Keratinocyte (primary cell): ENCODE data around the gene DENND1A. TPM values are rescaled to one million over a fixed set of nuclear protein-coding genes. Genes with fewer than 3 reads are reported as not detected.

Source experiments
- DNase-seq: peaks from one replicate; pipeline ENCODE4 v3.0.0-alpha.2; 2011; ENCODE audit warnings: low read depth, missing footprints, low spot score
- FAIRE-seq: peaks from 2 replicates; lab custom pipeline; 2011; peaks lifted over from hg19 to GRCh38; lab: Jason Lieb, UNC
- H2AFZ ChIP-seq: 2 replicates; pipeline ENCODE4 v1.6.0; 2012; ENCODE audit warnings: low read length, control low read depth, inconsistent platforms; ENCODE audit not compliant: control insufficient read depth
- H3K27ac ChIP-seq: 2 replicates; pipeline ENCODE4 v1.5.1; 2011; ENCODE audit warnings: low read length; ENCODE audit not compliant: control insufficient read depth, insufficient read depth
- H3K27me3 ChIP-seq: 3 replicates; pipeline ENCODE4 v1.6.0; 2011; ENCODE audit warnings: low read length; ENCODE audit not compliant: control insufficient read depth, insufficient read depth; ENCODE audit errors: extremely low read depth
- H3K36me3 ChIP-seq, 2 experiments: 2 replicates in 1 of 2; 3 replicates in 1 of 2; pipeline ENCODE4 v1.5.1; 2011; ENCODE audit warnings: low read length in 2 of 2, mild to moderate bottlenecking in 1 of 2; ENCODE audit not compliant: control insufficient read depth in 2 of 2, insufficient read depth in 2 of 2; ENCODE audit errors: extremely low read depth in 1 of 2
- H3K4me1 ChIP-seq: 3 replicates; pipeline ENCODE4 v1.5.1; 2011; ENCODE audit warnings: low read length; ENCODE audit not compliant: control insufficient read depth, insufficient read depth; ENCODE audit errors: extremely low read depth
- H3K4me2 ChIP-seq: 3 replicates; pipeline ENCODE4 v1.6.0; 2011; ENCODE audit warnings: low read depth, low read length; ENCODE audit not compliant: control insufficient read depth, insufficient read depth; ENCODE audit errors: extremely low read depth
- H3K4me3 ChIP-seq, 3 experiments: fragments of 200-600 bp in 1 of 3; sonication (generic) in 1 of 3; 2 replicates in 2 of 3; 3 replicates in 1 of 3; pipeline ENCODE4 v1.5.1; 2011 to 2016; ENCODE audit warnings: low read length in 3 of 3, mild to moderate bottlenecking in 3 of 3, control low read depth in 2 of 3, inconsistent platforms in 1 of 3, low read depth in 1 of 3, mixed read lengths in 1 of 3, mixed run types in 1 of 3, moderate library complexity in 1 of 3; ENCODE audit not compliant: control insufficient read depth in 2 of 3, insufficient read depth in 2 of 3; ENCODE audit errors: extremely low read depth in 1 of 3
- H3K79me2 ChIP-seq: 2 replicates; pipeline ENCODE4 v1.6.0; 2012; ENCODE audit warnings: low read length; ENCODE audit not compliant: control insufficient read depth, insufficient read depth
- H3K9ac ChIP-seq: 3 replicates; pipeline ENCODE4 v1.6.0; 2011; ENCODE audit warnings: low read length; ENCODE audit not compliant: control insufficient read depth, insufficient read depth; ENCODE audit errors: extremely low read depth
- H3K9me1 ChIP-seq: 3 replicates; pipeline ENCODE4 v1.6.0; 2011; ENCODE audit warnings: low read length; ENCODE audit not compliant: control insufficient read depth, insufficient read depth; ENCODE audit errors: extremely low read depth
- H3K9me3 ChIP-seq: 2 replicates; pipeline ENCODE4 v1.5.1; 2012; ENCODE audit warnings: low read depth, low read length; ENCODE audit not compliant: control insufficient read depth
- H4K20me1 ChIP-seq: 3 replicates; pipeline ENCODE4 v1.6.0; 2011; ENCODE audit warnings: low read length; ENCODE audit not compliant: control insufficient read depth, insufficient read depth; ENCODE audit errors: extremely low read depth
- CTCF ChIP-seq, 3 experiments: IDR thresholded peaks in 1 of 3; conservative IDR thresholded peaks in 1 of 3; optimal IDR thresholded peaks in 1 of 3; 2 replicates in 2 of 3; 3 replicates in 1 of 3; pipeline versions ENCODE3 to v1.5.1; 2011; ENCODE audit warnings: low read length in 3 of 3, mild to moderate bottlenecking in 3 of 3, moderate library complexity in 2 of 3, control low read depth in 1 of 3, inconsistent platforms in 1 of 3; ENCODE audit not compliant: insufficient read depth in 2 of 3; ENCODE audit errors: extremely low read depth in 1 of 3
- EZH2 ChIP-seq: IDR thresholded peaks from one replicate; pipeline ENCODE4 v1.6.1; 2012; ENCODE audit warnings: inconsistent platforms, mild to moderate bottlenecking, low read length, moderate library complexity
- dilution Hi-C: fragments of 300-500 bp; cut with MboI; formaldehyde crosslinking; loops from one replicate; pipeline ENCODE4 v1.7.0; 2020; ENCODE audit warnings: low sequenced_read_pairs; ENCODE audit not compliant: extremely low pct_ligation_motif_present
- polyA plus RNA-seq, 5 experiments: library from polyadenylated mRNA; depleted of rRNA in 3 of 5; stranded (reverse) in 3 of 5; stranded (forward) in 1 of 5; unstranded in 1 of 5; fragments of >200 nt; gene quantifications; 1 replicate in 1 of 5; 2 replicates in 3 of 5; 3 replicates in 1 of 5; pipeline versions ENCODE4 v1.2.1 to v1.2.3, GENCODE V29; 2011 to 2012; ENCODE audit warnings: missing spikeins in 2 of 5, low read depth in 1 of 5, low replicate concordance in 1 of 5

The DENND1A gene
- polyA plus RNA-seq, 1 donor (not counting 4 experiments of a cell fraction or from before 2014, with no cell fraction given), result 13.0 TPM

- H3K4me2 ChIP-seq, result no peak overlapping the region
- no peak for TF ChIP-seq EZH2
- TF ChIP-seq CTCF (optimal IDR thresholded peaks at IDR 0.05 in 1 of 3, IDR thresholded peaks at IDR 0.05 in 1 of 3, conservative IDR thresholded peaks at IDR 0.05 in 1 of 3; ENCODE audit: extremely low read depth in 1 of 3, insufficient read depth in 2 of 3, low read length in 3 of 3), result no peak
- H3K9ac ChIP-seq, result no peak overlapping the region
- H3K9me3 ChIP-seq, result no peaks in the 10 kb centered on the region
- no peak overlapping the region for H3K4me3 ChIP-seq
- no peak overlapping the region for H3K27ac ChIP-seq
- FAIRE-seq, result no peak
- H3K27me3 ChIP-seq, result no peaks in the 10 kb centered on the region
- no peak overlapping the region for H2AFZ ChIP-seq
- DNase-seq, result no peak
- H3K79me2 ChIP-seq, result no peaks in the 10 kb centered on the region
- peaks cover 2% of the 10 kb centered on the region for H3K9me1 ChIP-seq
- no peaks in the 10 kb centered on the region for H4K20me1 ChIP-seq
- dilution Hi-C loops, result no loop called here
- H3K36me3 ChIP-seq, result no peaks in the 10 kb centered on the region
- H3K4me1 ChIP-seq, result no peaks in the 10 kb centered on the region
Measured at GRCh38 chr9:123880420-123880819, 49.5 kb downstream of the DENND1A start.

GRCh38 chr9:123876750-123877149 lies 53.2 kb downstream of the DENND1A start:
- FAIRE-seq (no peak), DNase-seq (no peak)
- Histone ChIP-seq H3K36me3 (peaks cover 0 to under 1% of the 10 kb centered on the region in 2 experiments), H3K79me2 (no peaks in the 10 kb centered on the region), H3K9me1 (peaks cover 4% of the 10 kb centered on the region), H4K20me1 (no peaks in the 10 kb centered on the region), H3K4me3 (no peak overlapping the region), H3K4me1 (no peaks in the 10 kb centered on the region), H2AFZ (no peak overlapping the region), H3K4me2 (no peak overlapping the region), H3K27me3 (no peaks in the 10 kb centered on the region), H3K9me3 (no peaks in the 10 kb centered on the region), H3K9ac (no peak overlapping the region), H3K27ac (no peak overlapping the region)
- TF ChIP-seq CTCF (optimal IDR thresholded peaks at IDR 0.05 in 1 of 3, IDR thresholded peaks at IDR 0.05 in 1 of 3, conservative IDR thresholded peaks at IDR 0.05 in 1 of 3; ENCODE audit: extremely low read depth in 1 of 3, insufficient read depth in 2 of 3, low read length in 3 of 3), result no peak
- no peak for TF ChIP-seq EZH2
- dilution Hi-C loops, result no loop called here
